ENCODE results near the gene ZIC5.

ZIC5 gene

DNA sequence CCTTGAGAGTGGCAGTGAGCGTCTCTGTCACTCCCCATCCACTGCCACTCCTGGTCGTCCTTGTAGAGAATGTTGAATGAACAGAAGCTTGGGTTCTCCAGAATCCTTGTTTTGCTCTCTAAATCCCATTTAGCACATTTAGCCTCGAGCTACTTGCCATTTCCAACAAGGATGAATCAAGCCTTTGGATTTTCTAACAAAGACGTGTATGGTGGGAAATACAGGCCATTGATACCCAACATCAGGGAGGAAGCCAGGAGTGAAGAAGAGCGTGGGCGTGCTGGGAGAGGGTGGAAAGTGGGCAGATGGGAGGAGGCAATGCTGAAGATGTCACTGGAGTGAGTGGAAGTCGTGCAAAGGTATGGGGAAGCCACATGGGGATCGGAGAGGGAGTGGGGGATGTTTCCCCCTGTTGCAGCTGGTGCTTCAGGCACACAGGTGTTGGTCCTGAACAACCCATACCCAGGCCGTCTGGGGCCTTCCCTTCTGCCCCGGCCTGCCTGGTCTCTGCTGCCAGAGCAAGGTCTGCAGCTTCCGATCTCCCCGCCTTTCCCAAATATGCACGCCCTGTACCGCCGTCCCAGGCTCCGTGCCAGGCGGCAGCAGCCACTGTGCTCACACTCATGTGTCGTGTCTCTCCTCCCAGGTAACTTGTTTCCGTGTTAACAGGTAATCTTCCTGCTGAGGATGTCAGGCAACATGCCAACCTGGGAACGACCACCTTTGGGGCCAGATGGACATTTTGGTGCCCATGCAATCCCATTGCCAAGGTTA is 48.7 kb downstream of the ZIC5 start:
- H3K27ac Mint-ChIP-seq = no peak overlapping the region
- no peak overlapping the region for H3K4me3 Mint-ChIP-seq
- H3K27me3 Mint-ChIP-seq = peaks cover 22% of the 10 kb centered on the region
- peaks cover 3% of the 10 kb centered on the region for H3K9me3 Mint-ChIP-seq
- H3K36me3 Mint-ChIP-seq (ENCODE audit: low read depth) = no peaks in the 10 kb centered on the region
- no peaks in the 10 kb centered on the region for H3K4me1 Mint-ChIP-seq (ENCODE audit: low read depth)

GRCh38 chr13:99919132-99919531 is 52.4 kb downstream of the ZIC5 start:
- Mint-ChIP-seq H3K27me3 (peaks cover 21% of the 10 kb centered on the region), H3K27ac (no peak overlapping the region), H3K4me3 (no peak overlapping the region), H3K9me3 (peaks cover 3% of the 10 kb centered on the region), H3K4me1 (ENCODE audit: low read depth) (no peaks in the 10 kb centered on the region), H3K36me3 (ENCODE audit: low read depth) (no peaks in the 10 kb centered on the region)

DNA sequence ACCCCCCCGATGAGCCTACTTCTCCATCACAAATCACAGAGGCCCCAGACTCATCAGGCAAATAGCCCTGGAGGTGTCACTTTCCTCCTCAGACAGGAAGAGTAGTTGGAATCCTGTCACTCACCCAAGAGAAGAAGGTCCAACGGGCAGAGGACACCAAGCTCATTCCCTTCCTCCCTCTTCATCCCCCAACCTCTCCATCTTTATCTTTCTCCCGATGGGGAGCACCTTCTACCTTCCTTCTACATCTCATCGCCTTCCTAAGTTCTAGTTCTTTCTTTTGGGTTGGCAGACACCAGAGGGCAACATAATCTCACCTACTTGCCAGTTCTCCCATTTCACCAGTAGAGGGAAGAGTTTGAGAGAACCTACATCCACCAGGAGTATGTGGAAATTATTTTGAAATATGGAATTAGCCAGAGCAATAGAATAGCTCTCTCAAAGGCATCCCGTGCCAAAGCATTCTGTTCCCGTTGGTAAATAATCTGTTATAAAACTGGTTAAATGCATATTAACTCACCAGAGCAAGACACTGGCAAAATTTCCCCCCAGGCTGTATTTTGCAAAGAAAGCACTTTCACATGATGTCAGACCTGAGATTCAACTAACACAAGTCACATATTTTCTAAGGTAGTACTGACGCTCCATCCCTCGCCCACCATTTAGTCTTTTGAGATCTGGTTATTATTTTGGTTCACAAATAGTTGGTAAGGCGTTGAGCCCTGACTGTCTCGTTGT is 55.0 kb downstream of the ZIC5 start:
- H3K9me3 Mint-ChIP-seq = no peaks in the 10 kb centered on the region

DNA sequence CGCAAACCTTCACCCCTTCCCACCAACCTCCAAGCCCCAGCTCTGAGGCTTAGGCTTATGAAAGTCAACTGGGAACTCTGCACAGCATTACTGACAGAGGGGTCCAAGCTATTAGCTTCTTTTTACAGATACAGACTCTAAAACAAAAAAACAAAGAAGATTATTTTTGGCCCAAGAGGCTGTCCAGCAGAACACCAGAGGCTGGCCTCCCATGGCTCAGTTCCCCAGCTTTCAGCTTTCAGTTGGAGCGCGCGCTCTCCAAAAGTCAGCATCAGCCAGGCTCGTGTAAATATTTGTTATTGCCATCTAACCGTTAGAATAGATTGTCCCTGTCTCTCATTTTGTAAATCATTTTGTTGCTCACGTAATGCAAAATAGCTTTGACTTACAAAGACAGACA is 58.4 kb downstream of the ZIC5 start:
- Mint-ChIP-seq H3K4me3 (no peak overlapping the region), H3K27me3 (peaks cover 44% of the 10 kb centered on the region), H3K9me3 (no peaks in the 10 kb centered on the region), H3K27ac (no peak overlapping the region), H3K36me3 (ENCODE audit: low read depth) (no peaks in the 10 kb centered on the region), H3K4me1 (ENCODE audit: low read depth) (peaks cover 4% of the 10 kb centered on the region)

More for the DNA sequence above, 55.0 kb downstream of the ZIC5 start:
- peaks cover 2% of the 10 kb centered on the region for H3K4me1 Mint-ChIP-seq (ENCODE audit: low read depth)
- peaks cover 28% of the 10 kb centered on the region for H3K27me3 Mint-ChIP-seq
- no peaks in the 10 kb centered on the region for H3K36me3 Mint-ChIP-seq (ENCODE audit: low read depth)
- no peak overlapping the region for H3K27ac Mint-ChIP-seq
- no peak overlapping the region for H3K4me3 Mint-ChIP-seq
